GM21717 (cell line): ENCODE results near the gene MIOS.
"Not testable (repeated sequence)": the region's sequence is repeated elsewhere in the genome, so short reads cannot be mapped to it uniquely, and the experiment has no call there.

Source experiments
- ATAC-seq: cut with Tn5 transposase; IDR thresholded peaks from one replicate; pipeline ENCODE4 v1.9.1; 2021; ENCODE audit warnings: mild to moderate bottlenecking, moderate library complexity; ENCODE audit not compliant: unreplicated experiment

Gene MIOS

DNA sequence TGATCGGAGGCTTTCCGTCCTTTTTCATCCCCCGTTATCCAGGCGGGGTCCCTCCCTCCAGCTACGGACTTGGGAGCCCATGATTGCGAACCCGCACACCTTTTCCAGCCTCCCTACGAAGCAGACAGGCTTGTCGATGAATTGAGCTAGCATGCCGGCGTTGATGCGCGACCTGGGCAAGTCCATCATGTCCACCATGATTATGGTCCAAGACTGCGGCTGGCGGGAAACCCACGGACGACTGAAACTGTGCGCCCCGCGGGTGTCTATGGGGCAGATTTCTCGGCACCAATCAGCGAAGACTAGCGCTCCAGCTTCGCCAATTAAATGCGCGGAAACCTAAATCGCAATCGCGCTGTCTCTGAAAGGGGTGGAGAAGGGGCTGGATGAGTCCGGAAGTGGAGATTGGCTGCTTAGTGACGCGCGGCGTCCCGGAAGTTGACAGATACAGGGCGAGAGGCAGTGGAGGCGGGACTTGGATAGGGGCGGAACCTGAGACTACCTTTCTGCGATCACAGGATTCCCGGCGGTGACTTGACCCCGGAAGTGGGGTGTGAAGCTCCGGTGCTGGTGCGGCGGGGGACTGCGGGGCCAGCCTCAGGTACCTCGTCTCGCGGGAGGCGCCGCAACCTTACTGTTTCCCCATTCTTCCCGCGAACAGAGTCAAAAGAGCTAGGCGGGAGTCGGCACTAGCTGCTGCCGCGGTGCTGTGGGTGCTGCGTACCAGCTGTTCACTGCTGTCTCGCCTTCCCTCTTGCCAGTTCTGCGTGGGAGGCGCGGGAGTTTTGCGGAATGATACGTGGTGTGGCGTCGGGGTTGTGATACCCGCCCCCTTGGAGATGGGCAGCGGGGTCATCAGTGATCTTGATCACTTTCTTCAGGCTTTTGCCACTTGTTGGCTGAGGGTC, 73.8 kb downstream of the MIOS start, which contains the start of gene UMAD1:
Gene UMAD1, plus strand, starts transcription at position 532 of the 908 bp plus-strand sequence. CDS start 32,620 bp downstream, outside the sequence.
- ATAC-seq = peak; percentile 99

DNA sequence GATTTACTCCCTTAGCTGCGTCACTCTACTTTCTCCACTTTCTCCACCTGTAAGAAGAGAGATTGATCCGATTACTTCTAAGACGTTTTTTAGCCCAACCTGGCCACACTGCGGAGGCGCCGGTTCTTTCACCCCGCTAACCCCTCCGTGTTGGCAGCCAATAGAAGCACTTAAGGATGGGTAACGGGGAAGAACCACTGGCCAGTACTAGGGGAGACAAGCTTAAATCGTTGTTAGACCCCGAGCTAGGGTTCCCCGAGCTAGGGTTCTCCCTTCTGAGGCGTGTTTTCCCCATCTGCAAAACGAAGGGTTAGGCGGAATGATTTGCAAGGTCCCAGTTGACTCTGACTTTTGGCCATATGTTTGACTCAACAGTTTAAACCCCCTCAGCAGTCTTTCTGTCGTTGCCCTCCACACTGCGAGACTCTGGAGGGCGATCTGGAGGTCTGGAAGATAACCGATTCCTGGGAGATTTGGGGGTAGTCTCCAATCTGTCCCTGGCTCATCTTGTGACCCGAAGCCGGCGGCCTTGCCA, 74.5 kb downstream of the MIOS start:
- peak; percentile 12 for ATAC-seq

DNA sequence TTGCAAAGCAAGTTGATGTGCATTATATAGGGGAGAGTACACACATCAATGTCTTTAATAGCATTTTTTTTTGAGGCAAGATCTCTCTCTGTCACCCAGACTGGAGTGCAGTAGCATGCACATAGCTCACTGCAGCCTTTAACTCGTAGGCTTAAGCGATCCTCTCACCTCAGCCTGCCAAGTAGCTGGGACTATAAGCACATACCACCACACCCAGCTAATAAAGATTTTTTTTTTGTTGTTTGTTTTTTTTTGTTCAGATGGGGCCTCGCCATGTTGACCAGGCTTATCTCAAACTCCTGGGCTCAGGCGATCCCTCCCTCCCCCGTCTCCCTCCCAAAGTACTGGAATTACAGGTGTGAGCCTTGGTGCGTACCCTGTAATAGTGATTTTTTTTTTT, 75.4 kb downstream of the MIOS start:
- ATAC-seq = no peak

DNA sequence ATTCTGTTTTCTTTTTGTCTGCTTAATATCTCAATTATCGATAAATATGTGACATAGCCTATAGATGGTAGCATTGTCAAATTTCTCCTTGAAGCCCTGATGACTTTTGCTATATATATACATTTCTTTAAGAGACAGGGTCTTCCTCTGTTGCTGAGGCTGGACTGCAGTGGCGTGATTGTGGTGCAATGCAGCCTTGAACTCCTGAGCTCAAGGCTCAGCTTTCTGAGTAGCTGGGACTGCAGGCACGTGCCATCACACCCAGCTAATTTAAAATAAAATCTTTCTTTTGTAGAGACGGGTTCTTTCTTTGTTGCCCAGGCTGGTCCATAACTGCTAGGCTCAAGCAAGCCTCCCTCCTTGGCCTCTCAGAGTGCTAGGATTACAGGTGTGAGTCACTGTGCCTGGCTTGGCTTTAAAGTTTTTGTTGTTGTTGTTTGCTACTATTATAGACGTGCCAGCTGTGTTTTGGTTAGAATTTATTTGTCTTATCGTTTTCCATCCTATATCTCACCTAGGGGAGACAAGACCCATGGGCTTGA, 80.9 kb downstream of the MIOS start:
- ATAC-seq = no peak

DNA sequence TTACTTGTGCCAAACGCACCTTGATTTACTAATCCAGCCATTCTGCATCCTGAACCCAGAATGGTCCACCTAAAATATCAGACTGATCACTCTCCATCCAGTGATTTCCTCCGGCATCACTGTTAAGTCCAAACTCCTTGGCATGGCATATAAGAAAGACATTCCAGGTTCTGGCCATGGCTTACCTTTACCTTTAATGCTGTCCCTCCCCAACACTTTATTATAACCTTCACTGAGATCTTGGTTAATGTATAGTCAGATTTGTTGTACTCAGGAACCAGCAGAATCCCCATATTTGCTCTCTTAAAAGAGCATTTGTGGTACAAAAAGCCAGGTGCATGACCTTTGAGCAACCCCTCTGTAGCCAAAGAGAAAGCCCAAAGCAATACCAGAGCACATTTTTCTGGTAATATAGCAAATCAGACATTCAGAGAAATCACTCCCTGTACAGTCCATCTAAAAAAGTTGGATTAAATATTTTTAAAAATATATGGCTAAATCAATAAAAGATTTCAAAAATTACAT, 84.1 kb downstream of the MIOS start:
- no peak for ATAC-seq

DNA sequence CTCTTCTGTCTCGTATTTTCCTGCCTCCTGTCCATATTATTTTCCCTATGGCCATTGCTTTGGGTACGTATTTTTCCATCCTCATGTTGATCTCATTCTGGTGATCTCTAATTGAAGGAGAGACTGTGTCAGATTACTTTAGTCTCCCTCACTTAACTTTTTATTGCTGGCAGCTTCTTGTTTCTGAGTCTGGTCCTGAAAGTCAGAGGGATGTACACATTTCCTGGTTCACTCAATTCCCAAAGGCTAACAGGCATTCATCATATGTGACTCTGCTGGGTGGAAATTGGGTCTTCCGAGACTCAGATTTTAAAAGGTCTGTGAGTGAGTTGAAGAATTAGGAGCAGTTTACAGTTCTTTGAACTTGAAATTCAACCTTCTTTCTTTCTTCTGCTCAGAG, 84.8 kb downstream of the MIOS start:
- ATAC-seq = no peak

DNA sequence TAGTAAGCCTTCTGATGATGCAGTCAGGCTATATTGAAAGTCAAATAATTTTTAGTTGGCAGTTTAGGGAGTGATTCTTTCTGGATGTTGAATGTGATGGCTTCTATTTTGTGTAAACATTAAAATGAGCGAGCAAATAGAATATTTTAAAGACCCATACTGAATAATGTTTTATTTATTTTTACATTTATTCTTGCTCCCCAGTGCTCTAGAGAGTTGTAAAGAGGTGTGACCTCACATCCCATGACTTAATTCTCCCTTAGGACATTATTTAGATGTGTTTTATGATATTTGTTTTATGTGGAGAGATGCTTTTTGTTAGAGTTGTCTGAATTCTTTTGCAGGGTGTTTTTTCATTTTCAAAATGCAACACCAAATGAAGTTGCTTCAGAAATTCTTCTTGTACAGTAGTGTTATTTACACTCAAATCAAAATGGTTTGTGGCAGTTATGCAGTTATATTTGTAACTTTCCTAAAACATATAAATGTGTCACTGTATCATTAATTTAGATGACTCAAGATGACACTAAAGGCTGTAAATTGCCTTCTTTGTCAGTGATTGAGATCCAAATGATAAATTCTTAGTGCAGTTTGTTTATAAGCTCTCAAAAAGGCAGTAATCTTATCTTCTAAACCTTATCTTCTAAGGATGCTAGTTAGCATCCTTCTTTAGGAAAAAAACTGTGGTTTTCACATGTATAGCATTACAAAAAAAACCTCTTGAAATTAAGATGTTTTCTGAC, 86.3 kb downstream of the MIOS start:
- no peak for ATAC-seq

DNA sequence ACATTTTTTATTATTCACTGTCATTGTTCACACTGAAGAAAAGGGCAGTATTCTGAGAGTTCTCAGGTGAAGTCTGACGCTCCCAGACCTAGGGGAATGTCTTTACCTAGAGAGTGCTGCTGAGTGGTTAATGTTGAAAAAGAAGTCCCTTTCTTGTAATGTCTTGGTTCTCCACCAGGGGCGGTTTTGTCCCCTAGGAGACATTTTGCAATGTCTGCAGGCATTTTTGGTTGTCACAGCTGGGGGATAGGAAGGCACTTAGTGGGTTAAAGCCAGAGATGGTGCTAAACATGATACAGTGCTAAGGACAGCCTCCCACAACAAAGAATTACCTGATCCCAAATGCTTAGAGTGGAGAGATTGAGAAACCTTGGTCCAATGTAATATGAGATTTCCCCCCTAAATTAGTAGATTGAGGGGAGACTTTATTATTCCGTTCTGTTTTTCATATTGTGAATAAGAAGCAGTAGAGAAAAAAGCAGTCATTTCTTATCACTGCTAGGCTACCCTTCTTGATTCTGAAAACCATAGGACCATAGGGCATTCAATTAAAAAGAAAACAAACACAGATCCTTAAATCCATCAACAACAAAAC, 87.0 kb downstream of the MIOS start:
- ATAC-seq = no peak

DNA sequence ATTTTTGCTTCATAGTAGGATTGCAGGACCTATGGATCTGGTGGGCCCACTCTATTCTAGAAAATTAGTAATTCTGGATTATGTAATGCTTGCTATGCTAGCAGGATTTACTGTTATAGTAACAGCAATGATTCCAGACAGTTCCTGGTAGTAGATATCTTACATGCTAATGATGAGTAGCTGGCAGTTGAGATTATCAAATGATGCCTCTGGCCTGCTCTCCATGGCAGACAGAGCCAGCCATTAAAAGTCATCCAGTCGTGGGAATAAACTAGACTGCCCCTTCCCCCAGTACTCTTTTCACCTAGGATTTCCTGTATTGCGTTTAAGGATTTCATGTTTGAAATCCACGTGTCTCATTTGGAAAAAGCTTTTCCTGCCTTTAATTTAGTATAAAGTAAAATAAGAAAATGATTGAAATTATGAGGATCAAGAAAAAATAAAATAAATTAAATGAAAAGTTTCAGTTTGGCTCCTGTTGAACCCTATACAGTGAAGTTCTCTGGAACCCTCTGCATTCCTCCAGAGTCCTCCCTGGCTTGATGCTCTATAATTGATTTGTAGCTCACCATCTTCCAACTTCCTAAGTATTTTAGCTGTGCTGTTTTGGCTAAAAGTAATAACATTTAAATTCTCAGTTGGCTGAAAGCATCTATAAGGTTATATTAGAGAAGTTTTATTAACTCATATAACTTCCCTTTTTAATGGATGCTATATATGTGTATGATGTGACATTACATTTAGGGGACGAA, 88.5 kb downstream of the MIOS start:
- no peak for ATAC-seq

DNA sequence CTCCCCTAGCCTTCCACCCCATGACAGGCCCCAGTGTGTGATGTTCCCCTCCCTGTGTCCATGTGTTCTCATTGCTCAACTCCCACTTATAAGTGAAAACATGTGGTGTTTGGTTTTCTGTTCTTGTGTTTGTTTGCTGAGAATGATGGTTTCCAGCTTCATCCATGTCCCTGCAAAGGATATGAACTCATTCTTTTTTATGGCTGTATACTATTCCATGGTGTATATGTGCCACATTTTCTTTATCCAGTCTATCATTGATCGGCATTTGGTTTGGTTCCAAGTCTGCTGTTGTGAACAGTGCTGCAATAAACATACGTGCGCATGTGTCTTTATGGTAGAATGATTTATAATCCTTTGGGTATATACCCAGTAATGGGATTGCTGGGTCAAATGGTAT, 89.8 kb downstream of the MIOS start:
- not testable (repeated sequence) for ATAC-seq
